Transverse colon (tissue), 4 donors: ENCODE results near the gene NENF. TPM values are rescaled to one million over a fixed set of nuclear protein-coding genes. Genes with fewer than 3 reads are reported as not detected.
"Not testable (repeated sequence)": the region's sequence is repeated elsewhere in the genome, so short reads cannot be mapped to it uniquely, and the experiment has no call there.

ENCODE experiments used
- DNase-seq: peaks from one replicate; pipeline ENCODE4 v3.0.0-alpha.2; 2019
- H3K27ac ChIP-seq, 4 donors: fragments of 200-600 bp; sonication (generic); 2 replicates each; pipeline ENCODE4 v1.5.1; 2016 to 2018; ENCODE audit warnings: inconsistent platforms in 4 of 4
- H3K27me3 ChIP-seq: fragments of 200-600 bp; sonication (generic); 2 replicates; pipeline ENCODE4 v1.5.1; 2017; ENCODE audit warnings: inconsistent platforms
- H3K36me3 ChIP-seq, 4 donors: fragments of 200-600 bp; sonication (generic); 2 replicates each; pipeline ENCODE4 v1.5.1; 2017 to 2019; ENCODE audit warnings: inconsistent platforms in 4 of 4
- H3K4me1 ChIP-seq, 4 donors: fragments of 200-600 bp; sonication (generic); 2 replicates each; pipeline ENCODE4 v1.5.1; 2017 to 2020; ENCODE audit warnings: inconsistent platforms in 4 of 4
- H3K4me3 ChIP-seq, 4 donors: fragments of 200-600 bp; sonication (generic); 1 replicate in 1 of 4; 2 replicates in 3 of 4; pipeline versions ENCODE4 v1.5.1 to v1.6.1; 2017 to 2019; ENCODE audit warnings: inconsistent platforms in 4 of 4
- H3K9me3 ChIP-seq, 2 donors: fragments of 200-600 bp; sonication (generic); 2 replicates each; pipeline ENCODE4 v1.5.1; 2017 to 2019; ENCODE audit warnings: inconsistent platforms in 2 of 2
- EP300 ChIP-seq: sonication (generic); formaldehyde crosslinking; IDR thresholded peaks from one replicate; pipeline ENCODE4 v1.6.1; 2017; ENCODE audit warnings: antibody characterized with exemption, low read depth
- POLR2A ChIP-seq: fragments of 450-650 bp; IDR thresholded peaks from one replicate; pipeline ENCODE4 v1.6.1; 2016; ENCODE audit warnings: antibody characterized with exemption, mild to moderate bottlenecking, moderate library complexity
- POLR2AphosphoS5 ChIP-seq, 3 donors: sonication (generic); formaldehyde crosslinking; IDR thresholded peaks; one replicate each; pipeline ENCODE4 v1.6.1; 2016; ENCODE audit warnings: antibody characterized with exemption in 3 of 3
- WGBS, 2 donors: methylation state at CpG; one replicate each; pipeline ENCODE4 v1.1.5; 2018; ENCODE audit warnings: low coverage in 1 of 2; 5-methylcytosine and 5-hydroxymethylcytosine counted together
- in situ Hi-C, 4 donors: fragments of 200-750 bp; cut with MboI; loops; one replicate each; pipeline versions ENCODE4 v1.15.0 to v1.15.1; 2017; ENCODE audit warnings: low sequenced_read_pairs in 3 of 4, low pct_ligation_motif_present in 1 of 4, low pct_unique_long_range_greater_than_20kb in 1 of 4
- intact Hi-C: fragments of 100-400 bp; cut with DNase I; formaldehyde crosslinking; loops from one replicate; pipeline ENCODE4 v1.15.1; 2023; ENCODE audit warnings: low total_unique reads
- total RNA-seq, 4 donors: library from RNA; depleted of rRNA; stranded (reverse); fragments of >200 nt; gene quantifications; one replicate each; pipeline ENCODE4 v1.1.0, GENCODE V29; 2016
- TF ChIP-seq, protein P1 (sequence below), 5 experiments: fragments of 200-600 bp in 3 of 5; fragments of 450-650 bp in 2 of 5; sonication (generic) in 3 of 5; IDR thresholded peaks; 1 replicate in 2 of 5; 2 replicates in 3 of 5; pipeline ENCODE4 v1.5.1; 2016 to 2017; ENCODE audit warnings: antibody characterized with exemption in 5 of 5, inconsistent platforms in 3 of 5, mild to moderate bottlenecking in 2 of 5, moderate library complexity in 1 of 5

The NENF gene
- total RNA-seq, 4 donors from 2014 or later: 24.2 to 91.5 (median 35.7) TPM

DNA sequence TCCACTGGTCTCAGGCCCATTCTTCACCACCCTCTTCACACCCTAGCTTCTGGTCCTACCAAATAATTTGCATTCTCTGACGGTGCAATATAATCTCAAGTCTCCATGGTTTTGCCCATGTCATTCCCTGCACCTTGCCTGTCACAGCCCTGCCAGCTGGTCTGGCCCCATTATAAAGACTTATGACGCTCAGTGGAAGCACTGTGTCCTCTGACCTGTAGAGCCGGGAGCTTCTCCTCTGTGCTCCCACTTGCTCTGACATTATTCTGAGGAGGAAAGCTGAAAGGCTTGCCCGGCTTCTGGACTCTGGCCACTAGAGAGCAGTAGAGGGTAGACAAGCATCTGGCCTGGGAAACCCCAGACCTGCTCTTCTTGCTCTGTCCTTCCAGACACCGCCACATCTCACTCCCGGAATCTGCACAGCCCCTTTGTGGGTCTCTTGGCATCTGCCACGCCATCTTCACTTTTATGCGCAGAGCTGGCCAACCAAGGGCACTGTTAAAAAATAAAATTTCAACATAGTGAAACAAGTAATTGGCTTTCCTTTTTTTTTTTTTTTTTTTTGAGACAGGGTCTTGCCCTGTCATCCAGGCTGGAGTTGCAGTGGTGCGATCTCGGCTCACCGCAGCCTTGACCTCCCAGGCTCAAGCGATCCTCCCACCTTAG lies 44.4 kb downstream of the NENF start:
- in situ Hi-C loops: loop anchor here in 1 of 4 donors (25.0 kb wide), 1 partner anchor 285 kb away; no protein-coding TSS in a partner anchor
- Histone ChIP-seq H3K4me1 (peaks cover 0 to 18% (median 13%) of the 10 kb centered on the region in 4 donors), H3K27ac (peak overlapping the region; percentile 61 to 73 (median 66)), H3K4me3 (no peak overlapping the region), H3K27me3 (no peaks in the 10 kb centered on the region), H3K9me3 (no peaks in the 10 kb centered on the region), H3K36me3 (no peaks in the 10 kb centered on the region)
- peak; percentile 89 for DNase-seq
- 11 to 20% methylated on average over 5 to 12 of the region's 12 CpGs for WGBS, 2 donors
- intact Hi-C loops: loop anchor here (10.0 kb wide), 2 partner anchors 138 to 318 kb away; partner anchors contain the start of genes NSL1 and TATDN3
- TF ChIP-seq, protein P1, sequence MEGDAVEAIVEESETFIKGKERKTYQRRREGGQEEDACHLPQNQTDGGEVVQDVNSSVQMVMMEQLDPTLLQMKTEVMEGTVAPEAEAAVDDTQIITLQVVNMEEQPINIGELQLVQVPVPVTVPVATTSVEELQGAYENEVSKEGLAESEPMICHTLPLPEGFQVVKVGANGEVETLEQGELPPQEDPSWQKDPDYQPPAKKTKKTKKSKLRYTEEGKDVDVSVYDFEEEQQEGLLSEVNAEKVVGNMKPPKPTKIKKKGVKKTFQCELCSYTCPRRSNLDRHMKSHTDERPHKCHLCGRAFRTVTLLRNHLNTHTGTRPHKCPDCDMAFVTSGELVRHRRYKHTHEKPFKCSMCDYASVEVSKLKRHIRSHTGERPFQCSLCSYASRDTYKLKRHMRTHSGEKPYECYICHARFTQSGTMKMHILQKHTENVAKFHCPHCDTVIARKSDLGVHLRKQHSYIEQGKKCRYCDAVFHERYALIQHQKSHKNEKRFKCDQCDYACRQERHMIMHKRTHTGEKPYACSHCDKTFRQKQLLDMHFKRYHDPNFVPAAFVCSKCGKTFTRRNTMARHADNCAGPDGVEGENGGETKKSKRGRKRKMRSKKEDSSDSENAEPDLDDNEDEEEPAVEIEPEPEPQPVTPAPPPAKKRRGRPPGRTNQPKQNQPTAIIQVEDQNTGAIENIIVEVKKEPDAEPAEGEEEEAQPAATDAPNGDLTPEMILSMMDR (IDR thresholded peaks at IDR 0.05): peak; percentile 87 to 95 (median 89)
- TF ChIP-seq POLR2AphosphoS5 (IDR thresholded peaks at IDR 0.05): no peak

DNA sequence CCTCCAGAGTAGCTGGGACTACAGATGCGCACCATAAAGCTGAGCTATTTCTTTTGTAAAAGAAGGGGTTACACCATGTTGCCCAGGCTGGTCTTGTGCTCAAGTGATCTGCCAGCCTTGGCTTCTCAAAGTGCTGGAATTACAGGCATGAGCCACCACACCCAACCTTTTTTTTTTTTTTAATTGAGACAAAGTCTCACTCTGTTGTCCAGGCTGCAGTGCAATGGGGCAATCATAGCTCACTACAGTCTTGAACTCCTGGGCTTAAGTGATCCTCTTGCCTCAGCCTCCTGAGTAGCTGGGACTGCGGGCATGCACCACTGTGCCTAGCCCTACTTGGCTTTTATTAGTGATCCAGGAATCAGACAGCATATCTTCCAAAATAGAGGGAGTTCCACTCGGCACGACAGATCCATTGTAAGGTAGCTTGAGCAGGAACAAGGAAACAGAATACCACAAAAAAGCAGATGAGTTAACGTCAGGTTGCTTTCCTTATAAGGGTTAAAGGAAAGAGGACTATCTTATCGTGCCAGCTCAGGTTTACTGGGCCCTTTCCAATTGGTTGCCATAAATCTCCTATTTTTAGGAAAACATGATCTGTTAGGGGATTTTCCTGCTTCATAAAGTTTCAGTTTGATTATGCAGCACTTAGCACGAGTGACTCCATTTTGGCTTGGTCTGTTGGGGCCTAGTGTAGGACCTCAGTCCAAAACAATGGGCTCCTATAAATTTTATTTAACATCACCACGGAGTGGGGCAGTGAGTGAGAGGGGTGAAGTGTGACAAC lies 45.2 kb downstream of the NENF start:
- 49 to 64% methylated on average over 6 to 8 of the region's 8 CpGs for WGBS, 2 donors
- Histone ChIP-seq H3K36me3 (no peaks in the 10 kb centered on the region), H3K27me3 (no peaks in the 10 kb centered on the region), H3K4me3 (no peak overlapping the region), H3K9me3 (no peaks in the 10 kb centered on the region), H3K27ac (peak overlapping the region; percentile 61 to 73 (median 66)), H3K4me1 (peaks cover 0 to 18% (median 13%) of the 10 kb centered on the region in 4 donors)
- intact Hi-C loops: loop anchor here (10.0 kb wide), 2 partner anchors 137 to 317 kb away; partner anchors contain the start of genes NSL1 and TATDN3
- in situ Hi-C loops: loop anchor here in 1 of 4 donors (25.0 kb wide), 1 partner anchor 284 kb away; no protein-coding TSS in a partner anchor
- DNase-seq: peak; percentile 28
- TF ChIP-seq, protein P1 (IDR thresholded peaks at IDR 0.05): no peak
- TF ChIP-seq POLR2A: peak; percentile 28
- TF ChIP-seq POLR2AphosphoS5 (IDR thresholded peaks at IDR 0.05): peak in 2 of 3 donors; percentile 15 to 41

DNA sequence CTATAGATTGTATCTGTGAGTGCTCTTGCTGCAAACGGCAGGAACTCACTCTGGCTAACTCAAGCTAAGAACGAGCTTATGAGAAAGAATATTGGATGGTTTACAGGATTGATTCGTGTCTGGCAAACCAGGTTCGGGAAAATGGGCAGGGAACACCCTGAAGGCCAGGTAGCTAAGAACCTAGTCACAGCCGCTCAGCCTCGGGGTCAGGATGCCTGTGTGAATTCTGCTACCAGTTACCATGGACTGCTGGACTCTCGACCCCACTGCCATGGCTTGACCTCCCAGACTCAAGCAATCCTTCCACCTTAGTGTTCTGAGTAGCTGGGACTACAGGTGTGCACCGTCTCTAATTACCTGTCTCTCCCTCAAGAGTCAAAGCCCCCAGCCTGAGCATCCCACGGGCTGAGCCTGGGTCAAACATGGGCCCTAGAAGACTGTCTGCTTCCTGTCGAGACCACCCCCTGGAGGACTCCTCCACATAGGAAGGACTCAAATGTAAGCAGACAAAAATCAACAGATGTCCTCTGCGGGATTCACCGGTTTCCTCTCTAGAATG lies 45.8 kb downstream of the NENF start:
- WGBS, 2 donors: 80% methylated on average over 1 to 12 of the region's 12 CpGs
- in situ Hi-C loops: loop anchor here in 1 of 4 donors (25.0 kb wide), 1 partner anchor 284 kb away; no protein-coding TSS in a partner anchor
- H3K27me3 ChIP-seq: no peaks in the 10 kb centered on the region
- intact Hi-C loops: loop anchor here (10.0 kb wide), 2 partner anchors 136 to 316 kb away; partner anchors contain the start of genes NSL1 and TATDN3
- TF ChIP-seq, protein P1 (IDR thresholded peaks at IDR 0.05): no peak
- TF ChIP-seq POLR2A: no peak
- no peak for TF ChIP-seq POLR2AphosphoS5 (IDR thresholded peaks at IDR 0.05)
- TF ChIP-seq EP300: no peak
- peak overlapping the region; percentile 61 to 73 (median 66) for H3K27ac ChIP-seq
- H3K36me3 ChIP-seq: no peaks in the 10 kb centered on the region
- no peaks in the 10 kb centered on the region for H3K9me3 ChIP-seq
- DNase-seq: no peak
- peaks cover 0 to 18% (median 13%) of the 10 kb centered on the region in 4 donors for H3K4me1 ChIP-seq
- no peak overlapping the region for H3K4me3 ChIP-seq

DNA sequence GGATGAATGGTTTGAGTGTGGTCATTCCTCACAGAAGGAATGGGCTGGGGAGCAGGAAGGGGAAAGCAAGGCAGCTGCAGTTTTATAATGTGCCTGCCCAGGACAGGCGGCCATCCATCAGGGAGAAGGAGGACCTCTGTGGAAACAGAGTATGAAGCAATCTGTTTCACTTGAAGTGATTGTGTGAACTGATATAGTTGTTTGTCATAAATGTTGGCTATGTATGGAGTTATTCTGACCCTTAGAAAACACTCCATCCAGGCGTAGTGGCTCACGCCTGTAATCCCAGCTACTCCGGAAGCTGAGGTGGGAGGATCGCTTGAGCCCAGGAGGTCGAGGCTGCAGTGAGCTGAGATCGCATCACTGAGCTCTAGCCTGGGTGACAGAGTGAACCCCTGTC lies 46.5 kb downstream of the NENF start:
- in situ Hi-C loops: loop anchor here in 1 of 4 donors (25.0 kb wide), 1 partner anchor 283 kb away; no protein-coding TSS in a partner anchor

DNA sequence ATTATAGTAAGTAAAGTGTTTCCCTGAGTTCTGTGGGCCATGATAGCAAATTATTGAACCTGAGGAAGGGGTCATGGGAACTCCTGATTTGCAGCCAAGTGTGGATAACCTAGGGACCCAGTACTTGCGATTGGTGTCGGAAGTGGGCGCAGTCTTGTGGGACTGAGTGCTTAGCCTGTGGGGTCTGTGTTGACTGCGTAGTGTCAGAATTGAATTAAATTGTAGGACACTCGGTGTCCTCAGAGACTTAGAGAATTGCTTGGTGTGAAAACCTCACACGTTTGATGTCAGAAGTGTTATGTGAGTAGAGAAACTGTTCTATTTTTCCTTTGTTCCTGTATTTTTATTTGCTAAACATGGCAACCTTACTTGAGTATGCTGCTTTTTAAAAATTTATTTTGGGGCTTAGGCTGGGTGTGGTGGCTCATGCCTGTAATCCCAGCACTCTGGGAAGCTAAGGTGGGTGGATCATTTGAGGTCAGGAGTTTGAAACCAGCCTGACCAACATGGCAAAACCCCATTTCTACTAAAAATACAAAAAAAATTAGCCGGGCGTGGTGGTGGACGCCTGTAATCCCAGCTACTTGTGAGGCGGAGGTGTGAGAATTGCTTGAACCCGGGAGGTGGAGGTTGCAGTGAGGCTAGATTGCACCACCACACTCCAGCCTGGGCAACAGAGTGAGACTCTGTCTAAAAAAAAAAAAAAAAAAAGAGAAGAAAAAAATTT lies 48.2 kb downstream of the NENF start:
- H3K4me1 ChIP-seq: peaks cover 0 to 18% (median 14%) of the 10 kb centered on the region in 4 donors
- WGBS, 2 donors: 87 to 89% methylated on average over 11 of the region's 11 CpGs
- H3K36me3 ChIP-seq, H3K4me3 ChIP-seq, H3K9me3 ChIP-seq, H3K27me3 ChIP-seq, intact Hi-C loops, H3K27ac ChIP-seq, DNase-seq: not testable (repeated sequence)
- in situ Hi-C loops: loop anchor here in 3 of 4 donors (10.0 to 25.0 kb wide), 3 partner anchors 84 to 514 kb away; no protein-coding TSS in a partner anchor

More for the DNA sequence above, 46.5 kb downstream of the NENF start:
- H3K4me3 ChIP-seq: no peak overlapping the region
- intact Hi-C loops: loop anchor here (10.0 kb wide), 2 partner anchors 136 to 316 kb away; partner anchors contain the start of genes NSL1 and TATDN3
- H3K9me3 ChIP-seq: no peaks in the 10 kb centered on the region
- H3K4me1 ChIP-seq: peaks cover 0 to 18% (median 13%) of the 10 kb centered on the region in 4 donors
- TF ChIP-seq POLR2A (no peak), POLR2AphosphoS5 (IDR thresholded peaks at IDR 0.05) (no peak), EP300 (no peak)
- TF ChIP-seq, protein P1 (IDR thresholded peaks at IDR 0.05): no peak
- 42 to 85% methylated on average over 6 to 7 of the region's 7 CpGs for WGBS, 2 donors
- H3K27me3 ChIP-seq: no peaks in the 10 kb centered on the region
- no peaks in the 10 kb centered on the region for H3K36me3 ChIP-seq
- no peak overlapping the region for H3K27ac ChIP-seq
- no peak for DNase-seq
